Measurements from ENCODE around the gene PCYT1A. TPM values are rescaled to one million over a fixed set of nuclear protein-coding genes. Genes with fewer than 3 reads are reported as not detected.

Gene PCYT1A
- polyA plus RNA-seq, 1 donor (not counting 4 experiments of a cell fraction or from before 2014, with no cell fraction given) = 108 TPM

DNA sequence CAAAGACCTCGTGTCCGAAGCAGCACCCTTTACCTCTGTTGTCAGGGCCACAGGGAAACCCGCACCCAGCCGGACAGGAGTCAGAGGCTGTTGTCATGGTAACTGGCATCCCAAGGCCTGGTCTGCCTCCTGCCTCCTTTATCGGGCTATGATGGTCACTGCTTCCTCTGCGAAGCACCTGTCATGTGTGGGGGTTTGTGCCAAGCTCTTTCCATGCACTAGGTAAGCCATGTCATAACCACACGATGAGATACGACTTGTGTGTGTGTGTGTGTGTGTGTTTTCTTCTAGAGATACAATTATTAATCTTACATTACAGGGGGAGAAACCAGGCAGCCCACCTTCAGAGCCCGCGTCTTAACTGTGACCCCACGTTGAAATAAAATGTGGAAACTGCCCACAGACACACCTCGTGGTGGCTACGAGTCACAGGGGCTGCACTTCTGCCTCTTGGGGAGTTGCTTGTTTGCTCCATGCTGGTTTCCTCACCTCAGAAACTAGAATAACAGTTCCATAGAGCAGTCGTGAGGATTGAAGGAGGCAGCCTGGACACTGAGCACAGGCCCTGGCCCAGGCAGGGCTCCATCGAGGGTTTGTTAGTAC is 94.3 kb downstream of the PCYT1A start:
- H3K36me3 ChIP-seq (ENCODE audit: control insufficient read depth in 2 of 2, extremely low read depth in 1 of 2, insufficient read depth in 2 of 2, low read length in 2 of 2) = no peaks in the 10 kb centered on the region
- no peaks in the 10 kb centered on the region for H3K79me2 ChIP-seq (ENCODE audit: control insufficient read depth, insufficient read depth, low read length)
- no peaks in the 10 kb centered on the region for H3K9me1 ChIP-seq (ENCODE audit: control insufficient read depth, extremely low read depth, insufficient read depth, low read length)
- DNase-seq (ENCODE audit: low read depth, low spot score) = no peak
- H4K20me1 ChIP-seq (ENCODE audit: control insufficient read depth, extremely low read depth, insufficient read depth, low read length) = no peaks in the 10 kb centered on the region
- peak overlapping the region; percentile 9 for H3K9ac ChIP-seq (ENCODE audit: control insufficient read depth, extremely low read depth, insufficient read depth, low read length)
- H3K9me3 ChIP-seq (ENCODE audit: control insufficient read depth, low read depth, low read length) = no peaks in the 10 kb centered on the region
- H2AFZ ChIP-seq (ENCODE audit: control insufficient read depth, low read length) = peak overlapping the region; percentile 98
- TF ChIP-seq, protein P1, sequence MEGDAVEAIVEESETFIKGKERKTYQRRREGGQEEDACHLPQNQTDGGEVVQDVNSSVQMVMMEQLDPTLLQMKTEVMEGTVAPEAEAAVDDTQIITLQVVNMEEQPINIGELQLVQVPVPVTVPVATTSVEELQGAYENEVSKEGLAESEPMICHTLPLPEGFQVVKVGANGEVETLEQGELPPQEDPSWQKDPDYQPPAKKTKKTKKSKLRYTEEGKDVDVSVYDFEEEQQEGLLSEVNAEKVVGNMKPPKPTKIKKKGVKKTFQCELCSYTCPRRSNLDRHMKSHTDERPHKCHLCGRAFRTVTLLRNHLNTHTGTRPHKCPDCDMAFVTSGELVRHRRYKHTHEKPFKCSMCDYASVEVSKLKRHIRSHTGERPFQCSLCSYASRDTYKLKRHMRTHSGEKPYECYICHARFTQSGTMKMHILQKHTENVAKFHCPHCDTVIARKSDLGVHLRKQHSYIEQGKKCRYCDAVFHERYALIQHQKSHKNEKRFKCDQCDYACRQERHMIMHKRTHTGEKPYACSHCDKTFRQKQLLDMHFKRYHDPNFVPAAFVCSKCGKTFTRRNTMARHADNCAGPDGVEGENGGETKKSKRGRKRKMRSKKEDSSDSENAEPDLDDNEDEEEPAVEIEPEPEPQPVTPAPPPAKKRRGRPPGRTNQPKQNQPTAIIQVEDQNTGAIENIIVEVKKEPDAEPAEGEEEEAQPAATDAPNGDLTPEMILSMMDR (optimal IDR thresholded peaks at IDR 0.05 in 1 of 3, IDR thresholded peaks at IDR 0.05 in 1 of 3, conservative IDR thresholded peaks at IDR 0.05 in 1 of 3; ENCODE audit: extremely low read depth in 1 of 3, insufficient read depth in 2 of 3, low read length in 3 of 3) = no peak
- TF ChIP-seq EZH2 (IDR thresholded peaks at IDR 0.05; ENCODE audit: low read length) = no peak
- no peak for FAIRE-seq
- no peak overlapping the region for H3K4me2 ChIP-seq (ENCODE audit: control insufficient read depth, extremely low read depth, insufficient read depth, low read depth, low read length)
- no peak overlapping the region for H3K27ac ChIP-seq (ENCODE audit: control insufficient read depth, insufficient read depth, low read length)
- H3K4me1 ChIP-seq (ENCODE audit: control insufficient read depth, extremely low read depth, insufficient read depth, low read length) = peaks cover 14% of the 10 kb centered on the region
- no peaks in the 10 kb centered on the region for H3K27me3 ChIP-seq (ENCODE audit: control insufficient read depth, extremely low read depth, insufficient read depth, low read length)
- dilution Hi-C loops (cut with MboI; ENCODE audit: extremely low pct_ligation_motif_present, low sequenced_read_pairs) = no loop called here
- no peak overlapping the region for H3K4me3 ChIP-seq (ENCODE audit: control insufficient read depth in 2 of 3, extremely low read depth in 1 of 3, insufficient read depth in 2 of 3, low read depth in 1 of 3, low read length in 3 of 3)

DNA sequence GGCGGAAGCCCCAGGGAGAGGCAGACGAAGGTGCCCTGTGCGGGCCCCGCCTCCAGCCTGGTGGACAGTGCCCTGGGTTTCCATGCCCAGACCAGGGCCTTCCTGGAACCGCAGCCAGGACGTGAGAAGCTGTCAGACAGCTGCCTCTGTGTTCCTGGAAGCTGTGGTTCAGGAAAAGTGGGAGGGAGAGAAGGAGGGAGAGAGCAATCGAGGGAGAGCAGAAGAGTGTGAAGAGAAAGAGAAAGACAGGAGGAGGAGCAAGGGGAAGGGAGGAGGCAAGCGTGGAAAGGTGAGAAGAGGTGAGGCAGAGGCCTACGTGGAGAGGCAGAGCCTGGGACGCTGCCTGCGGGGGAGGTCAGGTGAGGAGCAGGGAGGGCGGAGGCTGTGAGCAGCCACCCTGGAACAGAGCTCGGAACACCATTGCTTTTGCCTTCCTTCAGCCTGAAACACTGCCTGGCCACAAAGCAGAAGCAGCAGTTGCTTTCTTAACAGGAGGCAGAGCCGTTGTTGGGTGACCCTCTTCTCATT is 94.9 kb downstream of the PCYT1A start:
- TF ChIP-seq, protein P1 (optimal IDR thresholded peaks at IDR 0.05 in 1 of 3, IDR thresholded peaks at IDR 0.05 in 1 of 3, conservative IDR thresholded peaks at IDR 0.05 in 1 of 3; ENCODE audit: extremely low read depth in 1 of 3, insufficient read depth in 2 of 3, low read length in 3 of 3) = no peak
- no peak for TF ChIP-seq EZH2 (IDR thresholded peaks at IDR 0.05; ENCODE audit: low read length)
- peaks cover 14% of the 10 kb centered on the region for H3K4me1 ChIP-seq (ENCODE audit: control insufficient read depth, extremely low read depth, insufficient read depth, low read length)
- dilution Hi-C loops (cut with MboI; ENCODE audit: extremely low pct_ligation_motif_present, low sequenced_read_pairs) = no loop called here

More for the DNA sequence above, 94.9 kb downstream of the PCYT1A start:
- Histone ChIP-seq H3K36me3 (ENCODE audit: control insufficient read depth in 2 of 2, extremely low read depth in 1 of 2, insufficient read depth in 2 of 2, low read length in 2 of 2) (no peaks in the 10 kb centered on the region), H3K27ac (ENCODE audit: control insufficient read depth, insufficient read depth, low read length) (no peak overlapping the region), H3K9me1 (ENCODE audit: control insufficient read depth, extremely low read depth, insufficient read depth, low read length) (no peaks in the 10 kb centered on the region), H3K27me3 (ENCODE audit: control insufficient read depth, extremely low read depth, insufficient read depth, low read length) (no peaks in the 10 kb centered on the region), H3K4me3 (ENCODE audit: control insufficient read depth in 2 of 3, extremely low read depth in 1 of 3, insufficient read depth in 2 of 3, low read depth in 1 of 3, low read length in 3 of 3) (no peak overlapping the region), H4K20me1 (ENCODE audit: control insufficient read depth, extremely low read depth, insufficient read depth, low read length) (no peaks in the 10 kb centered on the region), H3K4me2 (ENCODE audit: control insufficient read depth, extremely low read depth, insufficient read depth, low read depth, low read length) (peak overlapping the region; percentile 32), H3K9ac (ENCODE audit: control insufficient read depth, extremely low read depth, insufficient read depth, low read length) (peak overlapping the region; percentile 9), H2AFZ (ENCODE audit: control insufficient read depth, low read length) (peak overlapping the region; percentile 98), H3K9me3 (ENCODE audit: control insufficient read depth, low read depth, low read length) (no peaks in the 10 kb centered on the region), H3K79me2 (ENCODE audit: control insufficient read depth, insufficient read depth, low read length) (no peaks in the 10 kb centered on the region)
- no peak for DNase-seq (ENCODE audit: low read depth, low spot score)
- peak; percentile 5 for FAIRE-seq

Measured in keratinocyte (primary cell).